Activated gamma-delta T cell treated with Interleukin-2 at 50 U/mL for 16 hours (primary cell): ENCODE data around the gene RAPGEF4.

Experiments
- DNase-seq: peaks from one replicate; pipeline ENCODE4 v3.0.0-alpha.2; 2020

Gene RAPGEF4

DNA sequence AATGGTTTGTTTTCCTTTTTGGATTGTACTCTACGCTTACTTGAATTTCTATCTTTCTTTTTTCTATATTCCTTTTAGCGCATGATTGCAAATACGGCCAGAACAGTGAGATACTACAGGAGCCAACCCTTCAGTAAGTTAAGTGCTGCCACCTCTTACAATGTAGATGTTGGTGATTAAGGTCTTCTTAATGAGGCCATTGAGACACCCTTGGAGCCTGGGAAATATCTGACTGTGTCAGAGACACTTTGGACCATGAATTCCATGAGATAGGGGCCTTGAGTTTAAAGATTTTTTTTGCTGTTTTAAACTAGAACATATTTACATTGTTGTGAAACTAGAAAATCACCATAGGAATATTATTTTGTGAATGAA is 312.9 kb downstream of the RAPGEF4 start:
- DNase-seq: no peak

DNA sequence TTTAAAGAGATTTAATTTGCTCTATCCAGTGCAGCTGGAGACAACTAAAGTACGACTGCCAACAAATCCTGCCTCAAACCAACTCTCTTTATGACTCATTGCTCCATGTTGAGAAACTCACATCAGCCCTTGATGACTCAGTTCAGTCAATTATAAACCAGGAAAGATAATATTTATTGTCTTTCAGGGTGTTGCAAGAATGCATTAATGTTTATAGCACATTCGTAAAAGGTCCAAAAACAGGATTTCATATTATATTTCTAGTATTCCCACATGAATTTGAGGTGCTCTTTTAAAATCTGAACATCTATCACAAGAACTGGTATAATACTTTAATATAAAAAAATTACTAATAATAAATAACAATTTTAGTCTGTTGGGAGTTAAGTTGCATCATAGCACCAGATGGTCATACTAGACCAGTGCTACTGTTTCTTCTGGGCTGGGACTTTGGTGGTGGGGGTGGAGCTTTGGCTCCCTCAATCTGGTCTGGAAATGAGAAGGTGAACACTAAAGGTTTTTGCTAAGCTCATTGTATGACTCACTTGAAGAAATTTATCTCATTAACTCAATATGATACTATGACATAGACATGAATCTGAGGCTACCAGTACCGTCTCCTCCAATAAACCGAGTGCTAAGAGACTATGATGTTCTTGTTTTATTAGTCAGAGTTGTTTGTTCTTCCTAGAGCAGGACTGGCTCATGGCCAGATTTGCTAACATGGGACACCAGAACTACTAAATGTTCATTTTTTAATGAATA is 313.4 kb downstream of the RAPGEF4 start:
- DNase-seq: no peak

DNA sequence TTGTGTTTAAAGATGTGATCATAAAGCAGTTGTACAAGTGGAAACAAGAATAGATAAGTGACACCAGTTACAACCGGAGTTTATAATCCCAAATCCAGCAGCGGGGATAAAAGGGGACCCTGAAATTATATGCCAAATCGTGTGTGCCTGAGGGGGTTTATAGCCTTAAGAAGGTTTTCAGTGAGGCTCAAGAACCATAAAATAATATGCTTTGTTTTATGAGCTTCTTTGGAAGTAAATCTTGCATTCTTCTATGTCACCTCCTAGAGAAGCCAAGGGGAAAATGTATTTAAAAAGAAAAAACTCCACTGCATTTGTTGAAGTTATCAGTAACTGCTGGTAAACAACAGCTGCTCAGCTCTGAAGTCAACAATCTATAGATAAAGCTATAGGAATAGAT is 314.2 kb downstream of the RAPGEF4 start:
- no peak for DNase-seq

DNA sequence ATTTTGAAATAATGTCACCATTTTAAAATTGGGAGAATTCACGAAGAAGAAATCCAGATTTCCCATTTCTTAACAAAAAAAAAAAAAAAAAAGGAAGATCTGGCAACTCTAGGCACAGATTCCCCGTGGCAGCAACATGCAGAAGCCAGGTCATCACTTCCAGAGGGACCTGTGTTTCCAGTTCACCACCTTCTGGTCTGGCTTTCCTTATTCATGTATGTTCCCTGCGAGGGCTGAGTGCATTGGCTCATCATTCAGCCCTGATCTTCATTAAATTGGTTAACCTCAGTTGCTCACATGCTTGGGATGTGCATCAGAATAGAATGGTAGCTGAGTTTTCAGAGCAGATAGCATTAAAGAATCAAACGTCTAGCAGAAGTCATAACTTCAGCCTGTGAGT is 315.0 kb downstream of the RAPGEF4 start:
- no peak for DNase-seq

DNA sequence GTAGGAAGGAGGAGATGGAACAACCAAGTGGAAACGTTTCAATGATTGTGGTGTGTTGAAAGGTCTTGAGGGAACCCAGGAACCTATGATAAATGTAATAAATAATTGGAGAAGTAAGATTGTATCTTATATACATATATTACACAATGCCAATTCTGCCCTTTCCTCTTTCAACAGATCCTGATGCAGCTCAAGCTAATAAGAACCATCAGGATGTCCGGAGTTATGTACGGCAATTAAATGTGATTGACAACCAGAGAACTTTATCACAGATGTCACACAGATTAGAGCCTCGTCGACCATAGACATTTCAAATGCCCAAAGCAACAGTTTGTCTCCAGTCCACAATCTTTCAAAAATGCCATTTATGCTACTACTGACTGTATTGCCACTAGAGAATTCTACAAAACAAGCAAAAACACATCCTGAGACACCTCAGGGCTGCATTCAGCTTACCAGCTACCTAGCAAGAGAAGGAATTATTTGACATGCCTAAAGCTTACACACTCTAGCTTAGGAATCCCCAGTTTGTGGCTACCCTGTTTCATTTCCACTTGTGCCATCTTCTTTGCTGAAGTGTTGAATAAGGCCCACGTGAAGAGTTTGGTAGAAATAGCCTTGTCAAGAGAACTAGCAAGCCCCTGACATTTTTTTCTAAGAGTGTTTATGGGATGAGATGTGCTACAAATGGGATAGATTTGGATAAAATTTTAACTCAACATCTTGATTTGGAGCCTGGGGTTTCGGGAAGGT is 316.0 kb downstream of the RAPGEF4 start:
- no peak for DNase-seq

DNA sequence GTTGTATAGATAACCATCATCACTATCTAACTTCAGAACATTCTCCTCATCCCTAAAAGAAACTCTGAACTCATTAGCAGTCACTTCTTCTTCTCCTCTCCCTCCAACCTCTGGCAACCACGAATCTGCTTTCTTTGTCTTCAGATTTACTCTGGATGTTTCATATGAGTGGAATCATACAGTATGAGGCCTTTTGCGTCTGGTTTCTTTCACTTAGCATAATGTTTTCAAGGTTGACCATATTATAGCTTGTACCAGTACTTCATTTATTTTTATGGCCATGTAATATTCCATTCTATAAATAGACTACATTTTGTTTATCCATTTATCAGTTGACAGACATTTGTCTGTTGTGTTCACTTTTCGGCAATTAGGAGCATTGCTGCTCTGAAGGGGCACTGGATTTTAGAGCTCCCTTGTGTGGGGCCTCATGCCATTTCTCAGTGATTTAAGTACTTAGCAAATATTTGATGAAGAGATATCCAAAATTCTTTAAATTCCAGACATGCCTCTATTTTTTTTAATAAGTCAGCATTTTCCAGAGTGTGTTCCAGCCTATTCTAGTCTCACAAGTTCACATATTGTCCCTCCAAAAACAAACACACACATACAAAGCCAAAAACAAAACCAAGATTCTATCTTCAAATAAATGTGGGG is 317.5 kb downstream of the RAPGEF4 start:
- DNase-seq: no peak

DNA sequence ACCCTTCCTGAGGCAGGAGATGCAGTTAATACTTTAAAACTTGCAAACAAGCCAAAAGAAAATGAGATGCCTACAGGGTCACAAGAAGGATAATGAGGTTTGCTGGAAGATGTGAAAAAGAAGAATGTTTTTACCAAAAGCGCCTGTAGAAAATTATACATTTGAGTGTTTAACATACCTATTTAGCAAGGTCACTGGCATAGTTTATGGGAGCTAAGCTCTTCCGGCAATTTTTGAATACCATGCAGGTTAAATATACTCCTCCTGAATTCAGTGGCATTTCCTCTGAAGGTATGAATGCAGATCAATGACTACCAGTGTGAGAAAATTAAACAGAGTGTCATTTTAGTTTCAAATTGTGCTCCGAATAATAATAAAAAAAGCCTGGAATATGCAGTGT is 318.8 kb downstream of the RAPGEF4 start:
- no peak for DNase-seq

DNA sequence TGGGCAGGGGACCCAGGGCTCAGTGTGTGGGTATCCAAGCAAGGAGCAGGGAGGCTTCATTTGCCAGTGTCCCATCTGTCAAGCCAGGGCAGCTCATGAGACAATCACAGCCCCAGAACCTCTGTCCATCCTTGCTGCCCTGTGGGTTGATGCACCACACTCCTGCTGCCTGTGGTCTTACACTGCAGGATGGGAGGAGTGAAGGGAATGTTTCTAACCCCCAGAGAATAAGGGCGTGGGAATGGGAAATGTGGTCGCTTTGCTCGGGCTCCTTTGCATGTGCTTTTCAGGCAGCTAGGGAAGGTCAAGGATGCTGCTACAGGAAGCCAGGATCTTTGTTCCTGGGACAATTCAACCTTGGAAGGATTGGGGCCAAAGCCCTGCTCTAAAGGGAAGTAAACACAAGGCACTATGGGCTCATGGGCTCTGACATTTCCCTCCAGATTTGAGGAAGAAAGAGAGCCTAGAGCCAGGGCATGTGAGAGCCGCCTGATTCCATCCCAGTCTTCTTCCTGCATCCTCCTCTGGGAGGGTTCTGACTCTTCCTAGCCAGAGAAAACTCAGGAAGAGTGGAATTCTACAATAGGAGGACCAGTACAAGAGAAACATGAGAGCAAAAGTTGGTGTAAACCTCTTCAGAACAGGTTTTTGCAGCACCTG is 321.2 kb downstream of the RAPGEF4 start:
- no peak for DNase-seq

DNA sequence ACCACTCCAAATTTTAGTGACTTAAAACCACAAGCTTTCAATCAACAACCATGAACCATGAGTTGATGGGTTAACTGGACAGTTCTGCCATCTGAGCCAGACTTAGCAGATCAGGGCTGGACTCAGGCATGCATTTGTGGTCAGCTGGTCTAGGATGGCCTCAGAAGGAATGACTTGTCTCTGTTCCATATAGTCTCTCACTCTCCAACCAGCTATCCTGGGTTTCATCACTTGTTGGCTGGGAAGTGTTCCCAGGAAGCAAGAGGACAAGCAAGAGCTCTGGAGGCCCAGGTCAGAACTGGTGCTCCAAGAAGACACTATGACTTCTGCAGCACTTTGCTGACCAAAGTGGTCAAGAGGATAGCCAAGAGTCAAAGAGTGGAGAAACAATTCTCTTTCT is 322.5 kb downstream of the RAPGEF4 start:
- DNase-seq: no peak

DNA sequence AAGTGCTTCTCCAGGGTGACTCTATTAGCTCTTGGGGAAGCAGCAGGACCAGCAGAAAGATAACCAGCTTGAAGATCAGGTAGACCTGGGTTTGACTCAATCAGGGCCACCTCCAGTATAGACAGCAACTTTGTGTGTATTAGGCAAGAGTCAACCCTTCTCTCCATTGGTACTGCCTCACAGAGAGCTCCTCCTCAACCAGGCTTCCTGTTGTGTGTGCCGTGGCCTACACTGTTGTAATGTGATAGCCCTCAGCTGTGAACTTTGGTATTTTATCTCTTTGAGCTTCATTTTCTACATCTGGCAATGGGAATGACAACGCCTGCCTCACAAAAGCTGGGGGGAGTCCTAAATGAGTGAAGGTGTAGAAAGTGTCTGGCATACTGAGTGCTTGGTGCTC is 323.0 kb downstream of the RAPGEF4 start:
- DNase-seq: no peak

DNA sequence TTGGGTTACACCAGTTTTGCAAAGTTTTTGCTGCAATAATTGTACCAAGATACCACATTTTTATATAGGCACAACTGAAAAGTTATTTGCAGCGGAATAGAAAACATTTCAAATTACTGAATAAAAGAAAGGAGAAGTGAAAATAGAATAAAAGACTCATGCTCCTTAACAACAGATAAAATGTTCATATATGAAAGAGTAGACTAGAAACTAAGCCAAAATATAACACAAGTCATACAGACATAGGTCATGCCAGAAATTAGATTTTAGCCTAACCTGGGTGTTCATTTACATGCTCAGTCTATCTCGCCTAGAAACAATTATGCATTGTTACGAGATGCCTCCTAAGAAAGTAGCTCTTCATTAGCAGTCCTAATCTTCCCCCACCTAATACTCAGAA is 323.6 kb downstream of the RAPGEF4 start:
- no peak for DNase-seq

DNA sequence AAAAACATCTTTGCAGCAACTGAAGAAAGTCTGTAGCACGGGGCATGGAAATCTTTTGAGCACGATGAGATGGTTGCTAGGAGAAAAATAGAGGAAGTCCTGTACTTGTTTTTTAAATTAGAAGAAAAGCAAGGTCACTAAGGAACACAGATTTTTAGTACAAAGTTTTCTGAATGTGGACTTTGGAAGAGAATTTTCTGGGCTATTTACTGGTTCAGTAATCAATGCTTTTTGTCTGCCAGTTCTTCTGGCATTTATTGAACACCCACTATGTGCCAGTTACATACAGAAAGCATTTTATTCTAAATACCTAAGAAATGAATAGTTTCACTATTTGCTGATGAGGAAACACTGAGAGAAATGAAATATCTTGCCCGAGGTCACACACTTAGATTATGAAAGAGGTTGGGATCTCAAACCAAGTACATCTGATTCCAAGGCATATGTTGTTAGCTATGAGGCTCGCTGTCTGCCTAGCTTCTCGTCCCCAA is 324.4 kb downstream of the RAPGEF4 start:
- DNase-seq: no peak

DNA sequence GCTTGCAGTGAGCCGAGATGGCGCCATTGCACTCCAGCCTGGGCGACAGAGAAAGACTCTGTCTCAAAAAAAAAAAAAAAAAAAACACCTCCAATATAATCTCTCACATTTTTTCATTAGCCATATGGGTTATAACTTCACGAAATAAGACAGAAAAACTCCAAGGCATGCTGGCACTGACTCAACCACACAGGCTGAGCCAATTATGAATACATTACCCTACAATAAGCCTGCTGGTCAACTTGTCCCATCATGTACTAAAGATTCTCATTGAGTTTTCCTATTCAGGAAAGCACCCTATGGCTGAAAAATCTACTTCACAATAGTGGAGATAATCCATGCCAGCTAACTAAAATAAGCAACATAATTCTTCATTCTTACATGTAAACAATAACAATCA is 327.2 kb downstream of the RAPGEF4 start:
- no peak for DNase-seq

DNA sequence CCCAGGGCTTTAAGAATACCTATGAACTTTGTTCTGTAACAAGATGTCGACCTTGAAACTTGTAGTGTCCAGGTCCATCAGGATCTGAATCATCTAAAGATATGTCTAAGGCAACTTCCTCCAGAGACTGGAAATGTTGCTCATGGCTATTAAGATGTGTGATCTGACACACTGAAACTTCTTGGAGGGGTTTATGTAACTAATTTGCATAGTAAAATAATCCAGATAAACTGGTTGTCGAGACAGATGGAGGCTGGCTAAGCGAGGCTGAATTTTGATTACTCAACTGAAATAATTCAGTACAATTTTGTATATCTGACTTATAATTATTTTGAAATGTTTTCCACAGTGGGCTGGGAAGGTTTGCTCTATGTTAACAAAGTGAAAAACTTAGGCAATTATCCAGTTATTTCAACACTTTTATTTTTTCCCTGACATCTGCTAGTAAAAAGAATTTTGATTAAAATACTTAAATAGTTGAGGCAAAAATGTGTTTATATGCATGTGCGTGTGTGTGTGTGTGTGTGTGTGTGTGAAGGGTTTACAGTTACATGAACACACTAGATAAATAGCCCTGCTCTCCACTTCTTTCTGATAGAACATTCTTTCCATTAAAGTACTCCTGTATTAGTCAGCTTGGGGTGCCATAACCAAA is 328.6 kb downstream of the RAPGEF4 start:
- no peak for DNase-seq

DNA sequence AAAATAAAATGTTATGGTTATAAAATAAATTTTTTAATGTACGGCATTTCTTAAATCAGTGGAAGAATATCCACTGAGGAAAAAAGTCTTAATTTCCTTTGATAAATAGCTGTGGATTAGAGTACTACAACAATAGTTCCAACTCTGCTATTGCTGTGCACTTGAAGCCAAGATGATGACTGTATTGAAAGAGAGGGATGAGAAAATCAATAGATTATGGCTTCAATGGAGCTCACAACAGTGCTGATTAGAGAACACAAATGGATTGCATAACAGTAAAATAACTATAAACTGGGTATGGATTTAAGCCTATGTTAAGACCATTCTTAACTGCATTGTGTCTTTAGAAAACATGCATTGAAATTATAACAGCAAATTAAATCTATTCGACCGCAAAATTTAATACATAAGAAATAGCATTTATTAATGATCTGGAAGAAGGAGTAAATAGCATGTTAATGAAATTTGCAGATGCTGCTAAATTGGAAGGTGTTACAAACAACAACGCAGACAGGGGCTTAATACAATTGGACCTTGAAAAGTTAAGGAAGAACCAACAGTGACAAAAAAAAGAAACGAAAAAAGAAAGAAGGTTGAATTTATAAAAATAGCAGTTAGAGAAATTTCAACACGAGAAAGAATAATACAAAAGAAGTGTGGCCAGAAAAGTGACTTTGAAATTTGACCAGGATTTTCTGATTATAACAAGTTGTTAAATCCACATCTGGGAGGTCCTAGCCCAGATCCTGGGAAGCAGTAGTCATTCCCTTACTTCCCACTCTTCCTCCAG is 331.4 kb downstream of the RAPGEF4 start:
- DNase-seq: no peak

DNA sequence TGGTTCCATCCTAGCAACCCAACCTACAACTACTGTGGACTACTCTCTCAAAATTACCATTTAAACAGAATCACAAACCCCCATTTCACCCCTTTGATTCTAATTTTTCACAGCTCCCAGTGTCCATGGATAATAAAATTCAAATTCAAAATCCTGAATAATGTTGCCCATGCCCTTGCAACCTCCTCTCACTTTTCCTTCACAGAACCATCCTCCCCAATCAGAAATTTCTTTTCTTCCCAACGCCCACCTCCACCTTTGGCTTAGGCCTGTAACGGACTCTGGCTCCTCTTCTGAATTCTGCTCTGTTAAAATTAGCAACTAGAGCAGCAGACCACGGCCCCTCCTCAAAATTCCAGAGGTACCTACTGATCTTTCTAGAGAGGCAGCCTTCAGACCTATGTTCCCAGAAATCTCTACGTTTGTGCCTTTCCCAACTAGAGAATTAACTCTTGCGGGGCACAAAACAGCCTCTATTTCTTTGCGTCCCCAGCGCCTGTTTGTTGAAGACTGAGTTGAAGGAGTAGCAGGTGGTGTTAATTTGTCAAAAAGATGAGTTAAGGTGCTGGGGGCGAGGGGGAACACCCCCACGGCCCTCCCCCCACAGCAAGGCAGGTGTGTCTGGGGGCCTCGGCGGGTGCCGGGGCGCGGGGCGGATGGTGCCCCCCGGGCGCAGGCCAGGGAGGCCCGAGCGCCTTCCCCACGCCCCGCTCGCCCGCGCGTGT is 339.6 kb downstream of the RAPGEF4 start:
- no peak for DNase-seq

DNA sequence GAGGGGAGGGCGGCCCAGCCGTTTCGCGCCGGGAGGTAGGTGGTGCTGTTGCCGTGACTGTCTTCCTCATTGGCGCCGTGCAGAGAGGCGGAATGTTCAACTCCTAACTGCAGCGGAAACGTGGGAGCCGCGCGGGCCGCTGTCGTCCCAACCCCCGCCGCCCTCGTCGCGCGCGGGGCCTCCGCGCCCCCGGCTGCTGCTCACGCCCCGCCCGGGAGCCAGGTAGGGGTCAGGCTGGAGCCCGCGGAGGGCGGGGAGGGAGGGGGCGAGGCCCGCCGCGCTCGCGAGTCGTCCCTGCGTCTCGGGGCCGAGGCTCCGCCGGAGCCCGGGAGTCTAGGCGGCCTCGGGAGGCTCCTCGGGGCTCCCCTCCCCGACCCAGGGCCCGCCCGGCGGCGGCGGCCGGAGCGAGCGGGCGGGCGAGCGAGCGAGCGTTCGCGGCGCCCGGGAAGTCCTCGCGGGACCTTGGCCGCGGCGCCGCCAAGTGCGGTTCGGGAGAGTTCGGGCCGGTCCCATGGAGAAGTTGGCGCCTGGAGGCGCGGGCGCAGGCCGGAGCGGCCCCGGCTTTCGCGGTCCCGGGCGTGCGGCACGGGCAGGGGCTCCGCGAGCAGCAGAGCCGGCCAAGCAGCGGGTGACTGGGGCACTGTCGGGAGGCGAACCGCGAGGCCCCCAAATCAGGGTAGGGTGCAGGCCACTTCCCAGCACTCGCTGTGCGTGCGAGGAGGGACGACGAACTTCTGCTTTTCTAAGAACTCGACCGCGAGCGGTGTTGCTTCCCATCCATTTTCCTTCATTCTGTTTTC is 340.3 kb downstream of the RAPGEF4 start, which contains the start of gene MAP3K20:
MAP3K20 (plus strand) TSS at position 66 of the 800 bp plus-strand sequence. CDS start 15,186 bp downstream, outside the sequence.
- DNase-seq: peak; percentile 34

DNA sequence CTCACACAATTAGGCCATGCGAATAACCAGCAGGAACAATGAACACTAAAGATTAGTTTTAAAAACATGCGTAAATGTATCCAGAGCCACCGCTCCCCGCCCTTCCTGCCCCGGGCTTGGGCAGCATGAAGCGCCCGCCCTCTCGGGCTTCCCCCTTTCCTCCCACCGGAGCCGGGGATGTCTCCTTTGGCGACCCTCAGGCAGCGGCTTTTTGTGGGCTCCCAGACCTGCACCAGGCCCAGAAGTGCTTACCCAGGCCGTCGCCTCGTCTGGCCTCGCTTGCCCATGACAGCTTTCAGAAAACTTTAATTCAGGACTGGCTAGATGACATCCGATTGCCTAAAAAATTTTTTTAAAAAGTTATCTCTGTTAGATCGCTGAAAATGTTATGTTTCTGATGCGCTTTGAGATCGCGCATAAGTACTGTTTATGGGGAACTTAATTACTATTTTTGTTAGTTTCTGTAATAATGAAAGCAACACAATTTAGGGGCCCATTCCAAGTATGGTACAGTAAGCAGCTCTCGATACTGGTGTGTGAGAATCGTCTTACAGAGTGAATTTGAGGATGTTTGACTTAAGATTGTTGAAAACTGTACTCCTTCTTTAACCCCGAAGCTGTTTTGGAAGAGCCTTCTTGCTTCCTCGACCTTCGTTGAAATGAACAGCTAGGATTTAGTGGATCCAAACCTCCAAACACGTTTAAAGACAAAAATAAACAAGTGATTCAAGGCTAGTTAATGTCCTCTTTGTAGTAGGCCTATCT is 341.1 kb downstream of the RAPGEF4 start:
- peak; percentile 7 for DNase-seq

DNA sequence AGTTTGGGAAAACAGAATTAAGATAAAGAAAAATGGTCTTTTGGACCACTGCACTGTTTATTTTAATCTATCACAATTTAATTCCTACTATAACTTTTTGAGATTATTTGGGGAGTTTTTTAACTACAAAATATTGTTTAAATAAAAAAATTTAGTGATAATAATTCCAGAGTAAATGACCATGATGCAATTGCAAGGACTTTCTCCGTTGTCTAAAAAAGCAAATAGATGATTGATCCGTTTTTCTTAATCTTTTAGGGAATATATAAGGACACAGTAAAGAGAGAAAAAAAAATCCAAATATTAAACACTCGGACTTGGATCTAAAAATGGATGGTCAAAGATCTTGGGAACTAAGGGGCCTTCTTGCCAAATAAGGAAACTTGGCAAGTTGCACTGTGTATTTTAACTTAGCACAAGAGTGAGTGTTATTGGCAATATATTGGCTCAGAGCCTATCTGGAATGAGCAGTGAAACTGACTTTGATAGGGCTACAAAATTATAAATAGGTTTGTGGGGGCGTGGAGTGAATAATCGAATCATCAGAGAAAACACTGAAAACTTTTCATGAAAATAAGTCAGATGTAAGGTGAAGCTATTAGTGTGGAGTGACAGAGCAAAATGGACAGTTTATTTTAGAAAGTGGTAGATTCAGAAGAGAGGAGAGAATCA is 342.0 kb downstream of the RAPGEF4 start:
- no peak for DNase-seq
